Mucosa of rectum (tissue), 2 donors: ENCODE results near the gene KCNJ11.

Experiments
- H3K27ac ChIP-seq, 2 donors: one replicate each; pipeline ENCODE4 v1.7.0; 2013; ENCODE audit warnings: inconsistent platforms in 2 of 2, low read depth in 2 of 2, low read length in 2 of 2
- H3K27me3 ChIP-seq, 2 donors: one replicate each; pipeline ENCODE4 v1.7.0; 2013; ENCODE audit warnings: low read length in 2 of 2; ENCODE audit not compliant: control insufficient read depth in 2 of 2, insufficient read depth in 2 of 2
- H3K36me3 ChIP-seq, 2 donors: one replicate each; pipeline ENCODE4 v1.7.0; 2013; ENCODE audit warnings: low read length in 2 of 2; ENCODE audit not compliant: control insufficient read depth in 2 of 2, insufficient read depth in 2 of 2
- H3K4me1 ChIP-seq, 2 donors: one replicate each; pipeline ENCODE4 v1.7.0; 2013; ENCODE audit warnings: low read length in 2 of 2, mild to moderate bottlenecking in 1 of 2; ENCODE audit not compliant: control insufficient read depth in 2 of 2, insufficient read depth in 2 of 2
- H3K4me3 ChIP-seq, 2 donors: one replicate each; pipeline ENCODE4 v1.7.0; 2013; ENCODE audit warnings: low read length in 2 of 2
- H3K9ac ChIP-seq, 2 donors: one replicate each; pipeline ENCODE4 v1.7.0; 2013; ENCODE audit warnings: low read length in 2 of 2, low read depth in 1 of 2, mild to moderate bottlenecking in 1 of 2
- H3K9me3 ChIP-seq, 2 donors: one replicate each; pipeline ENCODE4 v1.7.0; 2013; ENCODE audit warnings: low read length in 2 of 2; ENCODE audit not compliant: control insufficient read depth in 2 of 2
- donor health status: healthy.
- donor health status: Normal muscosa, but diverticular disease.

The KCNJ11 gene

DNA sequence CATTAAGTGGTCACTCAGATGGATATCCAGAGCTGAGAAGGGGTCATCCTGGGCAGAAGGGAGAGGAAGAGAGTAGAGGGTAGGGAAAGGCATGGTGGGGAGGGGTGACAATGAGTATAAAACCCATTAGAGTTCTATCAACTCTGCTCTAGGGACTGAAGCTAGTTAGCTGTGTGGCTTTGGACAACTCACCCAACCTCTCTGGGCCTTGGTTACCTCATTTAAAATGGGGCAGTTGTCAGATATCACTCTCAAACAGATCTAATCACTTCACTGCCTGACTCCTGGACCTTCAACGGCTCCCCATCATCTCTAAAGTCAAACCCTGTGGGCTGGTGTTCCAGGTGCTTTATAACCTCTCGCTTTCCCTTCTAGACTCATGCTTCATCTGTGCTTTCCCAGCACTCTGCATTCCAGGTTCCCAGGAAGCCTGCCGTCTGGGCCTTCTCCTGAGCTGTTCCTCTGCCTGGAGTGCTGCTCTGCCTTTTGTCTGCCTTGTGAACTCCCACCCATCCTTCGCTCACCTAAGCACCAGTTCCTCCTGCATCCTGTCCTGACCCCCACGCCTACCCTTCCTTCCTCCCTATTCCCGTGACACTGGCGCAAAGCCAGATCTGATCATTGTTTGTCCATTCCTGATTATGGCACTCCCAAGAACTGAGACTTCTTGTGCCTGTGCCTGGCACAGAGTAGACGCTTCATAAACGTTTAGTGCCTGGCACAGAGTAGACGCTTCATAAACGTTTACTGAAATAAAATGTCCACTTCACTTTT is 22.3 kb upstream of the KCNJ11 start:
- Histone ChIP-seq H3K9me3 (no peaks in the 10 kb centered on the region), H3K36me3 (no peaks in the 10 kb centered on the region), H3K9ac (no peak overlapping the region), H3K4me3 (no peak overlapping the region), H3K4me1 (peaks cover 9 to 22% of the 10 kb centered on the region in 2 donors), H3K27me3 (peaks cover 0 to 2% of the 10 kb centered on the region in 2 donors), H3K27ac (peak overlapping the region in 1 of 2 donors; percentile 31)

GRCh38 chr11:17408641-17409040 is 20.2 kb upstream of the KCNJ11 start:
- H3K4me1 ChIP-seq, result peaks cover 14 to 16% of the 10 kb centered on the region in 2 donors
- no peak overlapping the region for H3K9ac ChIP-seq
- peaks cover 0 to 2% of the 10 kb centered on the region in 2 donors for H3K27me3 ChIP-seq
- H3K27ac ChIP-seq, result no peak overlapping the region
- no peaks in the 10 kb centered on the region for H3K36me3 ChIP-seq
- H3K9me3 ChIP-seq, result no peaks in the 10 kb centered on the region
- no peak overlapping the region for H3K4me3 ChIP-seq

- Histone ChIP-seq H3K9ac (no peak overlapping the region), H3K27ac (no peak overlapping the region), H3K27me3 (no peaks in the 10 kb centered on the region), H3K36me3 (no peaks in the 10 kb centered on the region), H3K9me3 (no peaks in the 10 kb centered on the region), H3K4me3 (no peak overlapping the region), H3K4me1 (peaks cover 10% of the 10 kb centered on the region in 2 donors)
These were observed 19.6 kb upstream of the KCNJ11 start for GRCh38 chr11:17408026-17408425.

GRCh38 chr11:17407575-17407974 is 19.1 kb upstream of the KCNJ11 start:
- H3K9me3 ChIP-seq, result no peaks in the 10 kb centered on the region
- no peak overlapping the region for H3K4me3 ChIP-seq
- H3K27me3 ChIP-seq, result no peaks in the 10 kb centered on the region
- no peak overlapping the region for H3K27ac ChIP-seq
- H3K9ac ChIP-seq, result no peak overlapping the region
- H3K36me3 ChIP-seq, result no peaks in the 10 kb centered on the region
- H3K4me1 ChIP-seq, result peaks cover 10% of the 10 kb centered on the region in 2 donors

GRCh38 chr11:17406818-17407149 is 18.3 kb upstream of the KCNJ11 start:
- Histone ChIP-seq H3K36me3 (no peaks in the 10 kb centered on the region), H3K9me3 (no peaks in the 10 kb centered on the region), H3K9ac (no peak overlapping the region), H3K4me1 (peaks cover 10% of the 10 kb centered on the region in 2 donors), H3K27me3 (no peaks in the 10 kb centered on the region), H3K4me3 (no peak overlapping the region), H3K27ac (no peak overlapping the region)

DNA sequence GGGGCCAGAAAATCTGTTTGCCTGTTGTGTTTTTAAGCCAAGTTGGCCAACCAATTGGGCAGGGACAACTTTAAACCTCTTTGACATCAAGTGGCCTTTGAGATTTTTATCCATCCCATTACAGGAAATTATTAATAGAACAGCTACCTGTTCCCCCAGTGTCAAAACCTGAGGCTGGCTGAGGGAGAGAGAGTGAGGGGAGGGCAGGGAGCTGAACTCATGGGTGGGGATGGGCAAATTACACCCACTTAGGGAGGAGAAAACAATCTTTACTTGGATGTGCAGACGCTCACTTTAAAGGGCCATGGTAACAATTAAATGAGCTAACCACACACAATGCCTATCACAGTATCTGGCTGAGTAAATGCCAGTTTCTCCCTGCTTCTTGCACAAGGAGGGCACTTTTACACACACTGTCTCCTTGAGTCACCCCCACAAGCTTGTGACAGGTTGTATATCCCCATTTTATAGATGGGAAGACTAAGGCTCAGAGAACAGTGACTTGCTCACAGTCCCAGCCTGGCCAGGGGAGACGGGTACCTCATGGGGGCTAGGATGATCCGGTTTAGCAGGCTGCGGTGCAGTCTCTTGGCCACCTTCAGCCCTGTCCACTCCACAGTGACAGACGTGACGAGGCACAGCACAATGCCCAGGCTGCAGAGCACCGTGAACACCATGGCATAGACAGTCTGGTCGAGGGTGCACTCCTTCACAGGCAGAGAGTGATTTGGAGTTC is 17.8 kb upstream of the KCNJ11 start:
- H3K9me3 ChIP-seq, result no peaks in the 10 kb centered on the region
- no peaks in the 10 kb centered on the region for H3K36me3 ChIP-seq
- H3K9ac ChIP-seq, result peak overlapping the region in 1 of 2 donors; percentile 17
- no peaks in the 10 kb centered on the region for H3K27me3 ChIP-seq
- H3K4me1 ChIP-seq, result peaks cover 6 to 8% of the 10 kb centered on the region in 2 donors
- H3K27ac ChIP-seq, result peak overlapping the region; percentile 9 to 68
- no peak overlapping the region for H3K4me3 ChIP-seq

DNA sequence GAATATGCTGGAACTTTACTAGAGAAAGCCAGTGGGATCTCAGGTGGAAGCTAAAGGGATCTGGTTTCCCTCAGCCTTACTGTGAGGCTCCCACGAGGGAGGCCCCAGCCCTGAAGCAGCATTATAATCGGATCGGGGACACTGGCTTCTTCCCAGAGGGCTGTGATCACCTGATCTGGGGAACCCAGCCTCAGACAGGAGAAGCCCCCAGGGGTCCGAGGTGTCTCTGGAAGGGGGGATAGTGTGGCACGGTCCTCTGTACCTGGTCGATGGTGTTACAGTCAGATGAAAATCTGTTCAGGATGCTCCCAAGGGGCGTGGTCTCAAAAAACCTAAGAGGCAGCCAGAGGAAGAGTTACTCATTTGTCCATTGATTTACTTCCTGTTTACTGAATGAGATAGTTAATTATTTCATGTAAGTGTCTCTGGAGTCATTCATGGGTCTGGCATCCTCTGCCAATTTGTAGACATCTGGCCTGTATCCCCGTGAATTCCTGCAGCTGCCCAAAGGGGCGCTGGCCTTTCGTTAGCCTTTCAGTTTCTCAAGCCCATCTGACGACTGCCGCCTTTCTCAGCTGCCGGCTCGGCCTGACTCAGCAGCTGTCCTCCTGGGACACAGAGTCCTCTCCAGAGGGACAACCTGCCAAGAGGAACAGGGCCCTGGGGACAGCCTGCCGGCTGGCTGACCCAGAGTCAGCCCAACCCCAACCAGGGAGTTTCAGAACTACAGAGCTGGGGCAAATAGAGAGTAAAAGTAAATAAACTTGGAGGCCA is 17.0 kb upstream of the KCNJ11 start:
- Histone ChIP-seq H3K9ac (peak overlapping the region in 1 of 2 donors; percentile 17), H3K4me3 (no peak overlapping the region), H3K27me3 (no peaks in the 10 kb centered on the region), H3K4me1 (peaks cover 5 to 7% of the 10 kb centered on the region in 2 donors), H3K27ac (peak overlapping the region; percentile 23 to 68), H3K36me3 (no peaks in the 10 kb centered on the region), H3K9me3 (no peaks in the 10 kb centered on the region)

DNA sequence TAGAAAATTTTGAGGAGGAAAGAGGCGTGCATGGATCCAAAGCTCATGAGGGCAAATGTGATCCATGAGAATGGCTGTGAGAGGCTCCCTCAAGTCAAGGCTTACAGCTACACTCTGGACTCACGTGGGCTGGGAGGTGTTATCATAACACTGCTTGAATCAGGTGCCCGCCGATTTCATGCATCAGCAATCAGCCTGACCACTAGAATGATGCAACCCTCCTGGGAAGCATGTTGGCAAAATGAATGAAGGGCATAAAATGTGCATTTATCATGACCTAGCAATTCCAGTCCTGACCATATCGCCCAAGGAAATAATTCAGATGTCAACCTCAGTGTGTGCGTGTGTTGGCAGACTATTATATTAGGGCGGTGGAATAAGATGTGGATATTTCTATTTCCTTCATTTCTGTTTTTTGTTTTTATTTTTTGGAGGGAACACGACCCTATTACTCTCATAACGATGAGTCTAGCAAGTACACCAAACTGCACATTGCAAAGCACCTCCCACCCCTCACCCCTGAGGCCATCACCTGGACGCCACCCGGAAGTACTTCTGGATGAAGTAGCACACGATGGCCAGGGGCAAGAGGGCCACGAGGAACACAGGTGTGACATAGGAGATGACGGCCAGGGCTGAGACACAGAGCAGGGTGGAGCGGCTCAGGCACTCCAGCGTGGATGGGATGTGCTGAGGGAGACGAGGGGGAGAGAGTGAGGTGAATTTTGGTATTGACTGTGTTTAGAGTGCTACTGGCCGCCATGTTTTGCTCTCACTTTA is 15.7 kb upstream of the KCNJ11 start:
- Histone ChIP-seq H3K9me3 (no peaks in the 10 kb centered on the region), H3K27ac (no peak overlapping the region), H3K9ac (no peak overlapping the region), H3K27me3 (no peaks in the 10 kb centered on the region), H3K4me1 (peaks cover 5 to 7% of the 10 kb centered on the region in 2 donors), H3K36me3 (no peaks in the 10 kb centered on the region), H3K4me3 (no peak overlapping the region)

DNA sequence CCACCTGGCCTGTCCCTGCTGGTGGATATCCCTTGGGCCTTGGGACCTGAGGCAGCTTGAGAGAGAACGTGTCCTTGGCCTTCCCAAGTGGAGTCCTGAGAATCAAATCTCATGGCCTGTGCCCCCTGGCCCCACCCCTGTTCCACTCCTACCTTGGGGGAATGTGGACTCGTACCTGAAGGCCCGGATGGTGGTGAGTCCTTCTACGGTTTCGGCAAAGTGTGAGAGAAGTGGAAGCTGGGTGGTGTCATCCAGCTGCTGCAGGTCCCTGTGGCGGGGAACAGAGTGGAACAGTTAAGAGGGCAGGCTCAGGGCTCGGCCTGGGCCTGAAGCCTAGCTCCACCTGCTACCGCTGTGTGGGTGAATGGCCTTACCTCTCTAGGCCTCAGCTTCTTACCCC is 14.0 kb upstream of the KCNJ11 start:
- H3K27me3 ChIP-seq, result no peaks in the 10 kb centered on the region
- H3K4me1 ChIP-seq, result peaks cover 5 to 7% of the 10 kb centered on the region in 2 donors
- H3K9ac ChIP-seq, result no peak overlapping the region
- no peaks in the 10 kb centered on the region for H3K36me3 ChIP-seq
- no peaks in the 10 kb centered on the region for H3K9me3 ChIP-seq
- H3K27ac ChIP-seq, result no peak overlapping the region
- no peak overlapping the region for H3K4me3 ChIP-seq
